PFSK-1 (cell line): Measurements from ENCODE around the gene CDCA7L.

ENCODE experiments used
- FOXP2 ChIP-seq: optimal IDR thresholded peaks from 2 replicates; pipeline ENCODE3; 2011; ENCODE audit warnings: borderline replicate concordance, control low read depth, inconsistent platforms; ENCODE audit not compliant: insufficient read depth; ENCODE audit errors: extremely low read length, extremely low read depth
- POLR2AphosphoS5 ChIP-seq: IDR thresholded peaks from 2 replicates; pipeline ENCODE4 v1.6.1; 2012; ENCODE audit warnings: low read depth, mild to moderate bottlenecking, control low read depth, low read length, moderate library complexity
- REST ChIP-seq, 2 experiments: IDR thresholded peaks; 2 replicates each; pipeline versions ENCODE4 v1.6.1 to v1.8.0; 2011 to 2012; ENCODE audit warnings: low read depth in 2 of 2, low read length in 2 of 2, control low read depth in 1 of 2, inconsistent platforms in 1 of 2, mild to moderate bottlenecking in 1 of 2, moderate library complexity in 1 of 2; ENCODE audit not compliant: insufficient read depth in 1 of 2
- SIN3A ChIP-seq: IDR thresholded peaks from 2 replicates; pipeline ENCODE4 v1.6.1; 2012; ENCODE audit warnings: mild to moderate bottlenecking, low read length, moderate library complexity, borderline replicate concordance; ENCODE audit not compliant: insufficient read depth
- TAF1 ChIP-seq: IDR thresholded peaks from 2 replicates; pipeline ENCODE4 v1.6.1; 2012; ENCODE audit warnings: low read length, control low read depth, borderline replicate concordance; ENCODE audit not compliant: insufficient read depth

The CDCA7L gene

GRCh38 chr7:21884496-21884895 lies 61.2 kb downstream of the CDCA7L start:
- no peak for TF ChIP-seq TAF1
- no peak for TF ChIP-seq SIN3A
- no peak for TF ChIP-seq POLR2AphosphoS5
- TF ChIP-seq REST (IDR thresholded peaks at IDR 0.05; ENCODE audit: insufficient read depth in 1 of 2, low read depth in 2 of 2, low read length in 2 of 2) = no peak

DNA sequence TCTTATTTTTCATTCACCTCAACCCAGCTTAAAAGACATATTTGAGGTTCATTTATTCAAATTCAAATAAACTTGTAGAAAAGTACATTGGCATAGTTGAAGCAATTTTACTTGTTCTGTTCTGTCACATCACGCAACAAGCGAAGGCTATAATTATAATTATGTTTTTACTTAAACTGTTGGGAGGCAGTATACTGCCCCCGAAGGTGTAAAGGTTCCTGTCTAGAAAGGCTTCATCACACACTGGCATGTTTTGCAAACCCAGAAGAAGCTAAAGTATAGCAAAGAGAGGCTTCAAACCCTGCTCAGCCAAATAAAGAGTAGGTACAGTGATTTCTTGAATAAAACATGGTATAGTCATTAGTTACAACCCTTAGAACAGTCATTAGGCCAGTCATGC lies 62.6 kb downstream of the CDCA7L start:
- TF ChIP-seq POLR2AphosphoS5 (no peak), SIN3A (no peak), FOXP2 (no peak), REST (IDR thresholded peaks at IDR 0.05; ENCODE audit: insufficient read depth in 1 of 2, low read depth in 2 of 2, low read length in 2 of 2) (no peak), TAF1 (no peak)

DNA sequence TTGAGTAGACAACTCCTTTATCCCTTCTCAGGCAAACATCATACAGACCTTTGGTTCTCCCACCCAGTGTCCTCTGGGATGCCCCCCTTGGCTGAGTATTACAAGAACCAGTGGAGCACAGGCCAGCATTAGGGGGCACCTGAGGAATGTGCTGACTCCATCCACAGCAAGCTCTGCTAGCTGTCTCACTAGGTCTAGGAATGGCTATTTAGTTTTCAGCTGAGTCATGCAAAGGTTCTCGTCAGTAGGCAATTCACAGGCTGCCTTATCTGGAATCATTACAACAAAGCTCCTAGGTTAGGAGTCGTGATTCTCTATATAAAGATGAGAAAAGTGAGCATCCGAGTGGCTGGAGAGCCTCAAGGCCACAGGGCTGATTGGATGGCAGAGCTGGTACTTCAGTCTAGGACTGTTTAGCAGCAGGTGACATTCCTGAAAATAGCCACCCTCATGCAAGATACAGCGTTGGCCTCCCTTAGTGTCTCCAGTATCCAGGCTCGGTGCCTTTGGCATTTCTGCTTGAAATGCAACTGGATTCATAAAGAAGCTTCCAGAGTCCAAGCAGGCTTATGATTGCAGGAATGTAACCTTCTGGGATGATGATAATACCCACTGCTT lies 75.8 kb downstream of the CDCA7L start:
- no peak for TF ChIP-seq REST (IDR thresholded peaks at IDR 0.05; ENCODE audit: insufficient read depth in 1 of 2, low read depth in 2 of 2, low read length in 2 of 2)
- TF ChIP-seq SIN3A = no peak
- TF ChIP-seq POLR2AphosphoS5 = no peak
- TF ChIP-seq TAF1 = no peak
- TF ChIP-seq FOXP2 = no peak

DNA sequence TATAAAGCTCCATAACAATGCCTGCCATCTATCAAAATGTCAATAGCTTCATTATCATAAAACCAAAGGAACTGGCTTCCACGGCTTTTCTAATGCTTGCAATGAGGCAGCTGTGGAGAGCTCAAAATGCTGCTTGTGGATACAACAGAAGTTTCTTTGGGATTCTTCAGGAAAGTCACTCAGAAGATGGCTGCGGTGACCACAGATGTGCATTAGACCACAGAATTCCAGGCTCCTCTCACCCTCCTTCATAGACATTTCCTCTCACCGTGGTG lies 77.2 kb downstream of the CDCA7L start:
- TF ChIP-seq FOXP2 = no peak
- no peak for TF ChIP-seq POLR2AphosphoS5
- no peak for TF ChIP-seq REST (IDR thresholded peaks at IDR 0.05; ENCODE audit: insufficient read depth in 1 of 2, low read depth in 2 of 2, low read length in 2 of 2)

- no peak for TF ChIP-seq REST (IDR thresholded peaks at IDR 0.05; ENCODE audit: insufficient read depth in 1 of 2, low read depth in 2 of 2, low read length in 2 of 2)
- no peak for TF ChIP-seq POLR2AphosphoS5
- no peak for TF ChIP-seq SIN3A
- no peak for TF ChIP-seq TAF1
- TF ChIP-seq FOXP2 = no peak
These were observed 77.7 kb downstream of the CDCA7L start for GRCh38 chr7:21867816-21868575.
